GM21825 (cell line): ENCODE measurements around the gene WDR37.

Source experiments
- ATAC-seq: cut with Tn5 transposase; IDR thresholded peaks from one replicate; pipeline ENCODE4 v1.9.1; 2021; ENCODE audit warnings: mild to moderate bottlenecking, moderate library complexity; ENCODE audit not compliant: unreplicated experiment

Gene WDR37

DNA sequence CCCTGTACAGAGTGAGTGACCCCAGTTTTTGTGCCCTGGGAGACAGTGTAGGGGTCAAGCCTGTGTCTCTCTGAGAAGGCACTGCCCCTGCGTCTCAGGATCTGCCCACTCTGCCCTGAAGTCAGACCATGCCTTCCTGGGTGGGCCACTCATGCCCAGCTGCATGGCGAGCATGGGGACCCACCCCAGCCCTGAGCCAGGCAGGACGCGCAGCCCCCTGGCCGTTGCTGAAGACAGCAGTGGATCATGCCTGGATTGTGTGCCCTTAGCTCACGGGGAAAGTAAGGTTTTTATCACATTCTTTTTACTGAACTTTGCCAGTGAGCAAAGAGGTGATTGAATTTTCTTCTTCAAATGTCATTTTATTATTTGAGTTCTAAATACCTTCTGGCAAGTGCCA is 66.2 kb downstream of the WDR37 start:
- ATAC-seq: no peak

DNA sequence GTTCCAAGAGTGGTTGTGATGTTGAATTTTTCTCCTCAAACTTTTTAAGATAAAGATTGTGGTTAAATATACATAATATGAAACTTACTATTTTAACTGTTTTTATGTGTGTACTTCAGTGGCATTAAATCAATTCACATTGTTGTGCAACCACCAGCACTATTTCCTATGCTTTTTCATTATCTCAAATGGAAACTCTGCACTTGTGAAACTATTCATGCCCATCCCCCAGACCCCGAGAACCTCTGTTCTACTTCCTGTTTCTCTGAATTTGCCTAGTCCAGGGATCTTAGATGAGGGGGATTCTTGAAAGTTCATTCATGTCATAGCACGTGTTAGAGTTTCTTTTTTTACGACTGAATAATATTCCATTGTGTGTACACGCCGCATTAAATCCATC is 67.0 kb downstream of the WDR37 start:
- ATAC-seq: no peak

DNA sequence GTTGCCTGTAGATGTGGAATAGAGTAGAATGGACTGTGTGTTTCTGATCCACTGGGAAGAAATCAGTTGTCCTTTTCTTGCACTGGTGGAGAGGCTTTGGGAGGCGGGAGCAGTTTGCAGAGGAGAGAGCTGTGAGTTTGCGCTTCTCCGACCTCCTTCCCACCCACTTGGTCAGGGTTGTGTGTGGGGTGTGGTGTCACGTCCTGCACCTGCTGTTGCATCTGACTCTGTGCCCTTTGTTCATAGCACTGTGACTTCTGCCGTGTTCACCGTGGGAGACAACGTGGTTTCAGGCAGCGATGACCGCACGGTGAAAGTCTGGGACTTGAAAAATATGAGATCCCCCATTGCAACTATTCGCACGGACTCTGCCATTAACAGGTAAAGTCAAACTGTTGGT is 67.8 kb downstream of the WDR37 start:
- no peak for ATAC-seq

DNA sequence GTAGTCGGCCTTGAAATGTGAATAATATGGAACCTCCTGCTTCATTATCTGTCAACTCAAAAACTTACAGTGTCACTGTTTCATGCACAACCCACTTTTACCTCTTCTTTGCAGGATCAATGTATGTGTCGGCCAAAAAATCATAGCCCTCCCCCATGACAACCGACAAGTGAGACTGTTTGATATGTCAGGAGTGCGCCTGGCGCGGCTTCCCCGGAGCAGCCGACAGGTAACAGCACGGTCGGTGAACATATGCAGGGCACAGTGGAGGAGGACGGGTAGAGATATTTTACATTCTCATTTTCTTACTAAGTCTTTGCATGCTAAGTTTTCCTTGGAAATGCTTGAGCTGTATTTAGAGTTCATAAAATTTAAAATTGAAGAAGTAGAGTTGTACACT is 68.6 kb downstream of the WDR37 start:
- no peak for ATAC-seq

- no peak for ATAC-seq
These were observed 70.3 kb downstream of the WDR37 start for GRCh38 chr10:1126461-1126860.

- no peak for ATAC-seq
These were observed 71.4 kb downstream of the WDR37 start for GRCh38 chr10:1127629-1128028.

DNA sequence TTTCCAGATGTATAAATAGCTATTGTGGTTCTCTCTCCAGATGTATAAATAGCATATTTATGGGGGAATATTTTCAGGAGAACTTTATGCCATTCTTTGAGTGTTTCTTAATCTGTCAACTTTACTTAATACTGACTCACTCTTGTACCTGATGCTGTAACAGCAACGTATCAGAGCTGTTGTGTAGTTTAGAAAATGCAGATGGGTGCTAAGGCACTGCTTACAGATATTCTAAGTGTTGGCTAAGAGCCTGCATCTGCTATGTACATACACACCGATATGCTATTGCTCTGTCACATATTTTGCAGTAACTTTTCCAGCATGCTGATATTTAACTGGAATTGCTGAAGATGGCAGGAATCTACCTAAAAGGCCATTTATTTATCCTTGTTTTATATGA is 71.9 kb downstream of the WDR37 start:
- ATAC-seq: no peak

- no peak for ATAC-seq
These were observed 72.5 kb downstream of the WDR37 start for GRCh38 chr10:1128649-1129048.

DNA sequence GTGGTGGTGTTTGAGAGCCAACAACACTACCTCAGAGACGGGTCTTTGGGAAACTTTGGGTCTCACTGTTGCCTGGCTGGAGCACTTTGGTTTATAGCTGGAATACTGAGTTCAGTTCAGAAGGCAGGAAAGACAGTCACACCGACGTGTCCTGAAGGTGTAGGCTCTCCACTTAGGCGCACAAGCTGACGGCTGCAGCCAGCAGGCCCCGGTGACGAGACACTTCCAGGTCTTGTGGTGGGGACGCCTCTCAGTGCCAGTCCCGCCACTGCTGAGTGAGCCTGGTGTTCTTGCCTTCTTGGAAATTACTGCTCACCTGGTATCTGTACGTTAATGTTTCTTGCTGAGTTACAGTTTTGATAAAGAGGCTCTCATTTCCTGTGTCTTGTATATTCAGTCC is 74.0 kb downstream of the WDR37 start:
- no peak for ATAC-seq

DNA sequence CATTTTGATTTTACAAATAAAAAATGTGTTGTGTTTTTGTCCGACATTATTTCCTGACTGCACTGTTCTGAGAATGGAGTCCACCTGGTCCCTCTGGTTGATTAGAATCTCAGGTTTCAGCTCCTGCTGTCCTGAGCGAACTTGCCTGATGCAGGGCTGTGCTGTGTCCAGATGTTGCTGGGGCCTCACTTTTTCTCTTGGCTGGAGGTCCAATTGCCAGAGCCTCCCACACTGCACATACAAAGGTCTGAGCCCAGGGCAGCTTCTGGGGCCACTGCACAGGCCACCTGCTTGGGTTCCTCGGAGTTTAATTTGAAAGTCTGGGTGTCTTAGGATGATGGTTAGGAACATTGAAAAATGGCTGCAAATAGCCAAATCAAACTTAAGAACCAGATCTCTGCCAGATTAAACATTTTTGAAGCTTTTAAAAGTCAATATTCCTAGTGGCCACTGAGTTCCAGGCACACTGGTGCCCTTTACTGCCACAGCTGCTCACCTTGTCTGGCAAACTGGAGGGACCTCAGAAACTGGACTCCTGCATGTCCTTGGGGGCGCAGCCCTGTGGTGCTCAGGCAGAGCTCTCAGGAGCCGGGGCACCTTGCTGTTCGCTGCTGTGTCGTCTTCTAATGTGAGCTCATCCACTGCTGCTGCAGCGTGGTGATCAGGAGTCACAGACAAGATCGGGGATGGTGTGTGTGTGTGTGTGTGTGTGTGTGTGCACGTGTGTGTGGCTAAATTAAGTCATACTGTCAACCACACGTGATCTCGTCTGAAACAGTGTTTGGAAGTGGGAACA is 75.0 kb downstream of the WDR37 start:
- ATAC-seq: no peak

GRCh38 chr10:1132584-1132983 is 76.4 kb downstream of the WDR37 start:
- no peak for ATAC-seq

DNA sequence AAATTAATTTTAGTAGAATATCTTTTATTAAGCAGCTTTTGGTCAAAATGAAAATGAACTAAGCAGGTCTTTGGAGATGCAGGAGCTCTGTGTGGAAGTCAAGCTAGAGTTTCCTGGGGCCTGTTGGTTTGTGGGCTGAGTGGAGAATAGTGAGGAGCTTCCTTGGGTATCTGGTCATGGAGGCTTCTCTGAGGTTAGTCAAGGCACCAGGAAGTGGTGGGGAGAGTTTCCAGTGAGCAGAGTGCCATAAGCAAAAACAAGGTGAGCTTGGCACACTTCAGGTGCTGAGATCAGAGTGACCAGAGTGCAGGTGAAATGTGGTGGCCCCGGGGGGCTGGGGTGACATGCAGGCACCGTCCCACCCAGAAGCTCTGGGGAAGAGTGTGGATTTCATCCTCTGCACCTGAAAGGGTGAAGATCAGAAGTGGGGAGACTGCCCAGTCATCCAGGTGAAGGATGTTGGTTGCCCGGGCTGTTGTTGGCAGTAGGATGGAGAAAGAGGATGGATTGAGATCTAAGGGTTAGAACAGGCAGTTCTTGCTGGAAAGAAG is 77.4 kb downstream of the WDR37 start:
- ATAC-seq: no peak

DNA sequence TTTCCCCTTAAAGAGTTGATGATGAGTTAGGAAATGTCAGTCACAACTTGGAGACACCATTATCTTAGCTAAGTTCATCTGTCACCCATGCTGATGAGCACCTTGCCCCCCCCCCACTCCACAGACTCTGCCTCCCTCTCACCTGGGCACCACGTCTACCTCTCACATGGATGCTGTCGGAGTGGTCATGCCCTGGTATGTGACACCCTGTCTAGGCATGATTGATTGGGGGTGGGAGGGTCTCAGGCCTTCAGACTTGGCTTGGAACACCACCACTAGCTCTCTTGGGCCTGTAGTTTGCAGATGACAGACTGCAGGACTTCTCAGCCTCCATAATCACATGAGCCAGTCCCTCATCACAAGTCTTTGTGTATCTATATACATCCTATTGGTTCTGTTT is 78.0 kb downstream of the WDR37 start:
- ATAC-seq: no peak

DNA sequence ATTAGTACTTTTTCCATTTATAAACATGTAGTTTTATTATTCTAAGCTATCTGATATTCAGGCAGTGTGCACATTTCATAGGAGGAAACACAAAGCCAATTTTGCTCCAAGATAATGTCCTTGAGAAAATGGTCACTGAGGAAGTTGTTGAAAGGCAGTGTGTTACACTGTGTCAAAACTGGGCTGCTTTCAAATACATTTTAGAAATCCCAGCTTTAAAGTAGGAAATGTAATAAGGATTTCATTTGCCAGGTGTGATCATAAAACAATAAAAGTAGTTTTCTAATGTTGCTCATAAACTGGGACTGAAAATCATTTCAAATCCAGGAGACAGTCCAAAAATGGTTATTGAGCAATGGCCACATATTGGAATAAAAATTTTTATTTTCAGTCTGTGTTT is 80.1 kb downstream of the WDR37 start:
- no peak for ATAC-seq

GRCh38 chr10:1137499-1138163 is 81.4 kb downstream of the WDR37 start:
- ATAC-seq: no peak

GRCh38 chr10:1138529-1138928 is 82.3 kb downstream of the WDR37 start:
- no peak for ATAC-seq

DNA sequence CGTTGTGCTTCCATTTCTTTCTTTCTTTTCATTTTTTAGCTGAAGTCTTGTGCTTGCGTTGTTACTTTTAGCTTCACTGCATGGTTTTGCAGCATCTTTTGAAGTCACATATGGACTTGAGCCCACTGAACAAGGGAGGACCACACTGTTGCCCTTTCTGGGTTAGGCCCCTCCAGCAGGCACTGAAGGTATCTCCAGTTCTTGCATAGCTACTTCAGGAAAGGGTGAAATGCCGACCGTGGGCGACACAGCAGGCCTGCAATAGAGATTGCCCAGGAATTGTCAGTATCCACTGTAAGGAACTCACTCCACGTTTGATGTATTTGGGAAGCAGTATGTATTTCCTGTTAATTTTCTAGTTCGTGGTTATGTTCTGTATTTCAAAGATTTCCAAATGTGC is 85.1 kb downstream of the WDR37 start:
- no peak for ATAC-seq

DNA sequence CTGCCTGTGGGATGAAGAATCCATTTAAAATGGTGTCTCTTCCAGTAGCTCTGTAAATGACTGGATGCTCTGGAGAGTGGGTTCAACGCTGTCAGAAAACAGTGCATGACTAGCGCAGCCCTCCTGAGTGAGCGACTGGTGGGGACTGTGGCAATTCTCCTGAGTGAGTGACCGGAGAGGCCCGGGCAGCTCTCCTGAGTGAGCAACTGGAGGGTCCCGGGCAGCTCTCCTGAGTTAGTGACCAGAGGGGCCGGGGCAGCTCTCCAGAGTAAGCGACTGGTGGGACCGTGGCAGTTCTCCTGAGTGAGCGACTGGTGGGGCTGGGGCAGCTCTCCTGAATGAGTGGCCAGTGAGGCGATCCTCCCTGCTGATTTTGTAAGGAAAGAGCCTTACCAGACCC is 85.5 kb downstream of the WDR37 start:
- ATAC-seq: no peak

GRCh38 chr10:1142596-1142995 is 86.4 kb downstream of the WDR37 start:
- no peak for ATAC-seq

DNA sequence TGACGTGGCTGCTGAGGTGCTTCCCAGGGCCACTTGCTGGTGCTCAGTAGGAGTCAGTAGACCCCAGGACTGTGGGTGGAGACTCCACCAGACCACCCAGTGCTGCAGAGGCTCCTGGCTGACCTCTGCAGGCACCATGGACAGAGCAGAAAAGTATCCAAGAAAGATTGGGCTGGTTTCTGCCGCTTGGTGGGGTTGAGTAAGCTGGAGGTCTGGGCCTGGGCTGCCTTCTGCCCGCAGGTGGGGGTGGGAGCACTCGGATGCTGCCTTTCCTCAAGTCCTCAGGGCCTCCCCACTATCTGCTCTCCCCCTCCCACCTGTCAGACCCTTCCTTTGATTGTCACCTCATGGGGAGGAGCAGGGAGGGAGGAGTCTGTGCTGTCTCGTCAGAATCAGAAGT is 91.6 kb downstream of the WDR37 start:
- ATAC-seq: no peak

DNA sequence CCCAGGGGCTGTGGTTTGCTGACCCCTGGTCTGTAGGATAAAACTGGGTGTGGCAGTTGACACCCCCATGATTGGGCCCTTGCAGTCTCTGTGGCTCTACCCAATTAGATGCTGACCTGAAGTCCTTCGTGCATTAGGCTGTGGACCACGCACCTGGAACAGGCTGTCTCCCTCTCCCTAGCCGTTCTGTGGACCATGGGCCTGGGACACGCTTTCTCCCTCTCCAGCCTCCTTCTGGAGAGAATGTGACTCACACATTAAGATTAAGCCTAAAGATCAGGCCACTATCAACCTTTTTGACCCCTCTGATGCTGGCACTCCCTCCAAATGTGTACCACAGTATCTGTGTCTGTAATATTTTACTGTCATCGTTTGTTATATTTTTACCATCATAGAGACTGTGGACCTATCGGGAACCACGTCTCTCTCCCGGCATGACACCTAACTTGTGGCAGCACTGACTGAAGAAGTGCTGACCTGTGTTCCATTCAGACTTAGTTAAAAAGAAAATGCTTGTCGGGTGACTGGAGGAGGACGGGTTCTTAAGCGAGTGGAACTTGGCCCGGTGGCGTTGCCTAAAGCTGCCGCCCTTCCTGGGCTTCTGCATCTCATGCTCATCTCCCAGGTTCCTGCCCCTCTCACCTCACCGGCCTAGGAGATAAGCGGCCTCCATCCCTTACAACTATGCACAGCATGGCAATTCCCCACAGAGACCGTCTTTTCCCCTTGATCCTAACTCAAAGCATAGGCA is 92.8 kb downstream of the WDR37 start:
- ATAC-seq: no peak
